Osteocyte (in vitro differentiated cells): ENCODE data around the gene MRPS10. TPM values are rescaled to one million over a fixed set of nuclear protein-coding genes. Genes with fewer than 3 reads are reported as not detected.

Experiments
- DNase-seq: peaks from one replicate; pipeline ENCODE4 v3.0.0; 2021; ENCODE audit warnings: mixed read lengths; ENCODE audit not compliant: unreplicated experiment; ENCODE audit errors: extremely low spot score
- H3K27ac Mint-ChIP-seq: one replicate; pipeline ENCODE4 v1.8.0; 2021; ENCODE audit warnings: mild to moderate bottlenecking, mixed read lengths; ENCODE audit not compliant: unreplicated experiment
- H3K27me3 Mint-ChIP-seq: one replicate; pipeline ENCODE4 v1.8.0; 2021; ENCODE audit warnings: mixed read lengths; ENCODE audit not compliant: unreplicated experiment
- H3K36me3 Mint-ChIP-seq: one replicate; pipeline ENCODE4 v1.8.0; 2021; ENCODE audit warnings: mixed read lengths; ENCODE audit not compliant: unreplicated experiment
- H3K4me1 Mint-ChIP-seq: one replicate; pipeline ENCODE4 v1.8.0; 2021; ENCODE audit warnings: mixed read lengths; ENCODE audit not compliant: unreplicated experiment
- H3K4me3 Mint-ChIP-seq: one replicate; pipeline ENCODE4 v1.8.0; 2021; ENCODE audit warnings: mild to moderate bottlenecking, moderate library complexity, mixed read lengths; ENCODE audit not compliant: unreplicated experiment
- H3K9me3 Mint-ChIP-seq: one replicate; pipeline ENCODE4 v1.8.0; 2021; ENCODE audit warnings: mixed read lengths; ENCODE audit not compliant: unreplicated experiment
- total RNA-seq: library from RNA; stranded (reverse); gene quantifications from 2 replicates; pipeline ENCODE4 v1.2.1, GENCODE V29; 2021
- TF ChIP-seq, protein P1 (sequence below): fragments of 200-600 bp; sonication (generic); IDR thresholded peaks from 2 replicates; pipeline ENCODE4 v1.5.0; 2021; ENCODE audit warnings: antibody characterized with exemption, mild to moderate bottlenecking, moderate library complexity

Gene MRPS10
- total RNA-seq, 1 donor from 2014 or later, result 30.6 TPM

DNA sequence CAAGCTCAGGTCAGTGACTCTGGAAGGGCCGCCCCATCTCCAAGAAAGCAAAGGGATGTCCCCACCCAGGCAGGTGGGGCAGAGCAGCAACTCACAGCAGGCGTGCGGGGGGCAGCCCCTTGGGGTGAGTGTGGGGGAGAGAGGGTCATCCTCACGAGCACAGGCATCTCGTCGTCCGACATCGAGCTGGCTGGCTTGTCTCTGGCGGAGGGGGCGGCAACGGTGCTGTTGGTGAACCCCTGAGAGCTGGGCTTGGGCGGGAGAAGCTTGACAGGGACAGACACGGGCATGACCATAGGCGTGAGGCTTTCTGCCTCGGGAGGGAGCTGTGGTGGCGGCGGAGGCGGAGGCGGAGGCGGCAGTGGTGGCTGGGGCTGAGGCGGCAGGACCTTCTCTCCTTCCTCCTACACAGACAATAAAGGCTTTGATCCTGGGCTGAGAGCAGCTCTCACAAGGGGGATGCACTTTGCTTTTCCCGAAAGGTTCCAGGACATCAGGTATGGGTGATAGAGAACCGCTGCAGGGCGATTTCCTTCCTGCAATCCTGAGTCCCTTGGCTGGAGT lies 45.6 kb upstream of the MRPS10 start:
- H3K4me1 Mint-ChIP-seq, result peaks cover 3% of the 10 kb centered on the region
- TF ChIP-seq, protein P1, sequence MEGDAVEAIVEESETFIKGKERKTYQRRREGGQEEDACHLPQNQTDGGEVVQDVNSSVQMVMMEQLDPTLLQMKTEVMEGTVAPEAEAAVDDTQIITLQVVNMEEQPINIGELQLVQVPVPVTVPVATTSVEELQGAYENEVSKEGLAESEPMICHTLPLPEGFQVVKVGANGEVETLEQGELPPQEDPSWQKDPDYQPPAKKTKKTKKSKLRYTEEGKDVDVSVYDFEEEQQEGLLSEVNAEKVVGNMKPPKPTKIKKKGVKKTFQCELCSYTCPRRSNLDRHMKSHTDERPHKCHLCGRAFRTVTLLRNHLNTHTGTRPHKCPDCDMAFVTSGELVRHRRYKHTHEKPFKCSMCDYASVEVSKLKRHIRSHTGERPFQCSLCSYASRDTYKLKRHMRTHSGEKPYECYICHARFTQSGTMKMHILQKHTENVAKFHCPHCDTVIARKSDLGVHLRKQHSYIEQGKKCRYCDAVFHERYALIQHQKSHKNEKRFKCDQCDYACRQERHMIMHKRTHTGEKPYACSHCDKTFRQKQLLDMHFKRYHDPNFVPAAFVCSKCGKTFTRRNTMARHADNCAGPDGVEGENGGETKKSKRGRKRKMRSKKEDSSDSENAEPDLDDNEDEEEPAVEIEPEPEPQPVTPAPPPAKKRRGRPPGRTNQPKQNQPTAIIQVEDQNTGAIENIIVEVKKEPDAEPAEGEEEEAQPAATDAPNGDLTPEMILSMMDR, result no peak
- H3K27me3 Mint-ChIP-seq, result no peaks in the 10 kb centered on the region
- peaks cover 5% of the 10 kb centered on the region for H3K36me3 Mint-ChIP-seq
- H3K9me3 Mint-ChIP-seq, result no peaks in the 10 kb centered on the region
- no peak for DNase-seq
- no peak overlapping the region for H3K27ac Mint-ChIP-seq
- no peak overlapping the region for H3K4me3 Mint-ChIP-seq

DNA sequence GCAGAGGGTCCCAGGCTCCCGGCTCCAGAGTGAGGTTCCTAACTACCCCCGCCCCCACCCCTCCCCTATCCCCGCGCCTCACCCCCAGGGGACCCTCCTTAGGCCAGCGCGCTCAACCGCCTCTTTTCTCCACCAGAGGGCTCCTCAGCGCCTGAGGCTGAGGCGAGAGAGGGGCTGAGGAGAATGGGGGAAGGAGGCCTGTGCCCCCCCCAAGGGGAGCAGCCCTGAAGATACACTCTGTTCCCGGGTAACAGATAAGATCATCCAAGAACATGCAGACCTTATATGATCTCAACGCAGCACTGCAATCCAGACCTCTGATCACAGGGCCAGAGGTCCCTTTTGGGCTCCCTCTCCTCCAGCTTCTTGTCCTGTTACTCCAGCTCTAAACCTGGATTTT lies 43.3 kb upstream of the MRPS10 start:
- H3K36me3 Mint-ChIP-seq, result peaks cover 9% of the 10 kb centered on the region
- H3K27ac Mint-ChIP-seq, result no peak overlapping the region
- H3K4me1 Mint-ChIP-seq, result peaks cover 19% of the 10 kb centered on the region
- no peaks in the 10 kb centered on the region for H3K9me3 Mint-ChIP-seq
- no peak overlapping the region for H3K4me3 Mint-ChIP-seq
- H3K27me3 Mint-ChIP-seq, result no peaks in the 10 kb centered on the region
- TF ChIP-seq, protein P1, result peak; percentile 60
- DNase-seq, result no peak

DNA sequence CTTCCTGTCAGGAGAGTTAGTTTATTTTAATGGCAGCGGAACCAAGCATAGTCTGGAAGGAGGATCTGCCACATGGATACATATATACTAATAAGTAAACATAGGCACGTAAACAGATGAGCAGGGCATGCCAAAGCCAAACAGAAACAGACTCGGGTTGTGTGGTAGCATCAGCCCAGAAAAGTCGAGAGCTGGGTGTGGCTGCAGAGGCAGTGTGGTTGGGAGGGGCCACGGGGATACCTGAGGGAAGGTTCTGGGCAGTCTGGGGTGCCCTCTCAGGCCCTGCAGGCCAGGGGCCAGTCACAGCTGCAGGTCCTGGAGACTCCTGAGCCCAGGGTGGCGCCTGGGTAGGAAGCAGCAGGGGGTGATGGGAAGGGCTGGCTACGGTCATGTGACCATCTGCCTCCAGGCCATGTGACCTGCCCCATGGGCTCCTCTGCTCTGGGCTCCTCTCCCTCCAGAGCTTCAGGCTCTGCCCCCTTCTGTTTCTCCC lies 42.8 kb upstream of the MRPS10 start:
- DNase-seq, result no peak
- Mint-ChIP-seq H3K36me3 (peaks cover 12% of the 10 kb centered on the region), H3K4me3 (no peak overlapping the region), H3K9me3 (no peaks in the 10 kb centered on the region), H3K4me1 (peaks cover 19% of the 10 kb centered on the region), H3K27me3 (no peaks in the 10 kb centered on the region), H3K27ac (no peak overlapping the region)
- TF ChIP-seq, protein P1, result no peak

DNA sequence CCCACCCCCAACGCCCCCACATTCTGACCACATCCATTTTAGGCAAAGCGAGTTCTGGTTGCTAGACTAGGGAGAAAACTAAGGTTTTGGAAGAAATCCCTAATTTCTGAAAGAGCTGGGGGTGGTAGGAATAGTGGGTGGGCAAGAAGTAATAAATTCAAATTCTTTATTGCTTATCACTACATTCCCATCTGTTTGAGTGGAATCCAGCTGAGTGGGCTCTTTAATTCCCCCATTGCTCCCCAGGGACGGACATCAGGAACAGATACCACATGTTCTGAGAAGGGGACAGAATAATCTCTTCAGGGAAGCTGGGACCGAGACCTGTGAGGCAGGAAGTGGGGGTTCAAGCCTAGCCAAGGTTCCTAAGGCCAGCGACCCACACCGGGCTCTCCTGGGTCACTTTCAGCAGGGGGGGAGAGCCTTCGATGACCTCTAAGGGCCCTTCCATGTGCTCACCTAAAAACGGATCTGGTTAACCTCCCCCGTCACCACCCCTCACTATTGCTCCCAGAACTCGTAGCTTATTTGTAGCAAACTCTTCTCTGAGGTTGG lies 42.3 kb upstream of the MRPS10 start:
- no peaks in the 10 kb centered on the region for H3K27me3 Mint-ChIP-seq
- TF ChIP-seq, protein P1, result no peak
- H3K36me3 Mint-ChIP-seq, result peaks cover 12% of the 10 kb centered on the region
- H3K27ac Mint-ChIP-seq, result no peak overlapping the region
- no peak for DNase-seq
- no peak overlapping the region for H3K4me3 Mint-ChIP-seq
- peaks cover 19% of the 10 kb centered on the region for H3K4me1 Mint-ChIP-seq
- no peaks in the 10 kb centered on the region for H3K9me3 Mint-ChIP-seq

DNA sequence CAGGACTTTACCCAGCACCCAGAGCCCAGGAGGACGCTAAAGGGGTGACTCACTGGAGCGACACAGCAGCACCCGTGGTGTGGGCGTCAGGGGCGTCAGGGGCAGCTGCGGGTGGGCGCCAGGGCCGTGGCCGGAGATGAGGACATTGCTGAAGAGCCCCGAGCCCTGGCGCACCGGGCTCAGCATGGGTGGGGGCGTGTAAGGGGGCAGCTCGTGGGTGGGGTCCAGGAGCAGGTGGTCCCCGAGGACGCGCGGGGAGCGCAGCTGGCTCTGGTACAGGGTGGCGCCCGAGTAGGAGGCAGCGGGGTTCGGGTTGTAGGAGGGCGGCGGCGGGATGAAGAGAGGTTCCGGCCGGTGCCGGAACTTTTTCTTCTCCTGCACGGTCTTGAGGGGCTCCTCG lies 41.6 kb upstream of the MRPS10 start:
- Mint-ChIP-seq H3K27me3 (no peaks in the 10 kb centered on the region), H3K27ac (no peak overlapping the region), H3K4me3 (no peak overlapping the region), H3K9me3 (no peaks in the 10 kb centered on the region), H3K36me3 (peaks cover 15% of the 10 kb centered on the region), H3K4me1 (peaks cover 19% of the 10 kb centered on the region)
- no peak for DNase-seq
- TF ChIP-seq, protein P1, result no peak
